ENCODE measurements around the gene NPTN.

GRCh38 chr15:73567020-73567419 lies 66.2 kb downstream of the NPTN start:
- TF ChIP-seq EZH2phosphoT487 (conservative IDR thresholded peaks at IDR 0.05; ENCODE audit: low read length): no peak
- TF ChIP-seq, protein P1, sequence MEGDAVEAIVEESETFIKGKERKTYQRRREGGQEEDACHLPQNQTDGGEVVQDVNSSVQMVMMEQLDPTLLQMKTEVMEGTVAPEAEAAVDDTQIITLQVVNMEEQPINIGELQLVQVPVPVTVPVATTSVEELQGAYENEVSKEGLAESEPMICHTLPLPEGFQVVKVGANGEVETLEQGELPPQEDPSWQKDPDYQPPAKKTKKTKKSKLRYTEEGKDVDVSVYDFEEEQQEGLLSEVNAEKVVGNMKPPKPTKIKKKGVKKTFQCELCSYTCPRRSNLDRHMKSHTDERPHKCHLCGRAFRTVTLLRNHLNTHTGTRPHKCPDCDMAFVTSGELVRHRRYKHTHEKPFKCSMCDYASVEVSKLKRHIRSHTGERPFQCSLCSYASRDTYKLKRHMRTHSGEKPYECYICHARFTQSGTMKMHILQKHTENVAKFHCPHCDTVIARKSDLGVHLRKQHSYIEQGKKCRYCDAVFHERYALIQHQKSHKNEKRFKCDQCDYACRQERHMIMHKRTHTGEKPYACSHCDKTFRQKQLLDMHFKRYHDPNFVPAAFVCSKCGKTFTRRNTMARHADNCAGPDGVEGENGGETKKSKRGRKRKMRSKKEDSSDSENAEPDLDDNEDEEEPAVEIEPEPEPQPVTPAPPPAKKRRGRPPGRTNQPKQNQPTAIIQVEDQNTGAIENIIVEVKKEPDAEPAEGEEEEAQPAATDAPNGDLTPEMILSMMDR (IDR thresholded peaks at IDR 0.05; ENCODE audit: insufficient read depth, low read length, poor library complexity, severe bottlenecking): no peak

Measured in SU-DHL-6 (cell line).